AG04450 (cell line): Measurements from ENCODE around the gene FCHO2. TPM values are rescaled to one million over a fixed set of nuclear protein-coding genes. Genes with fewer than 3 reads are reported as not detected.

Experiments
- CTCF ChIA-PET: fragments of 300-600, 350-600 bp; formaldehyde crosslinking; extraction: SDS; loops from one replicate; lab custom pipeline; 2022; ENCODE audit warnings: antibody characterized with exemption, inconsistent platforms; lab: Charles Lee
- POLR2A ChIA-PET: fragments of 350-600 bp; formaldehyde crosslinking; extraction: SDS; loops from one replicate; lab custom pipeline; 2021; ENCODE audit warnings: antibody characterized with exemption, inconsistent platforms; lab: Yijun Ruan, JAX
- DNase-seq: peaks from one replicate; pipeline ENCODE4 v3.0.0-alpha.2; 2011; ENCODE audit warnings: low read depth, low spot score
- H3K27ac ChIP-seq: one replicate; pipeline ENCODE4 v1.5.1; 2012; ENCODE audit warnings: low read depth, low read length, control low read depth
- H3K27me3 ChIP-seq: one replicate; pipeline ENCODE4 v1.6.0; 2012; ENCODE audit warnings: low read length; ENCODE audit not compliant: control insufficient read depth, insufficient read depth
- H3K4me3 ChIP-seq: 2 replicates; pipeline ENCODE4 v1.5.1; 2011; ENCODE audit warnings: mild to moderate bottlenecking, low read depth, low read length, control low read depth
- H3K9me3 ChIP-seq: 2 replicates; pipeline ENCODE4 v1.5.1; 2012; ENCODE audit warnings: low read length; ENCODE audit not compliant: control insufficient read depth, insufficient read depth
- CTCF ChIP-seq: IDR thresholded peaks from 2 replicates; pipeline ENCODE4 v1.5.1; 2011; ENCODE audit warnings: low read depth, low read length, control low read depth, inconsistent platforms
- polyA plus RNA-seq: library from polyadenylated mRNA; depleted of rRNA; stranded (reverse); fragments of >200 nt; gene quantifications from 2 replicates; pipeline ENCODE4 v1.2.3, GENCODE V29; 2011

The FCHO2 gene
- polyA plus RNA-seq, 1 experiment = 10.4 TPM

GRCh38 chr5:73100109-73100508 is 144.3 kb downstream of the FCHO2 start:
- POLR2A ChIA-PET = no interaction called here

GRCh38 chr5:73103870-73104299 is 148.0 kb downstream of the FCHO2 start:
- Histone ChIP-seq H3K27ac (no peak overlapping the region), H3K4me3 (no peak overlapping the region), H3K9me3 (no peaks in the 10 kb centered on the region), H3K27me3 (no peaks in the 10 kb centered on the region)
- POLR2A ChIA-PET = no interaction called here
- TF ChIP-seq CTCF = no peak
- DNase-seq = no peak
- CTCF ChIA-PET = interaction anchor here (2.8 kb wide), 1 partner anchor 98 kb away, joined by 16 read pairs; no protein-coding TSS in a partner anchor

More at GRCh38 chr5:73100109-73100508, 144.3 kb downstream of the FCHO2 start:
- H3K27me3 ChIP-seq = no peaks in the 10 kb centered on the region
- no peak overlapping the region for H3K4me3 ChIP-seq
- DNase-seq = no peak
- peaks cover 7% of the 10 kb centered on the region; the same call in 1 of the 2 replicates for H3K9me3 ChIP-seq
- H3K27ac ChIP-seq = no peak overlapping the region
- no peak for TF ChIP-seq CTCF
- CTCF ChIA-PET = no interaction called here

GRCh38 chr5:73104326-73104725 is 148.5 kb downstream of the FCHO2 start:
- ChIA-PET CTCF (interaction anchor here (0.9 to 2.8 kb wide), 2 partner anchors 97 to 112 kb away, joined by 3 to 16 read pairs; no protein-coding TSS in a partner anchor), POLR2A (no interaction called here)
- Histone ChIP-seq H3K9me3 (no peaks in the 10 kb centered on the region), H3K4me3 (no peak overlapping the region), H3K27ac (no peak overlapping the region), H3K27me3 (no peaks in the 10 kb centered on the region)
- DNase-seq = no peak
- no peak for TF ChIP-seq CTCF

- no peaks in the 10 kb centered on the region for H3K9me3 ChIP-seq
- H3K4me3 ChIP-seq = no peak overlapping the region
- H3K27me3 ChIP-seq = no peaks in the 10 kb centered on the region
- H3K27ac ChIP-seq = no peak overlapping the region
- CTCF ChIA-PET = no interaction called here
- no peak for TF ChIP-seq CTCF
- DNase-seq = no peak
- POLR2A ChIA-PET = no interaction called here
Observed at GRCh38 chr5:73106335-73106734, 150.5 kb downstream of the FCHO2 start.

GRCh38 chr5:73110190-73110589 is 154.3 kb downstream of the FCHO2 start:
- CTCF ChIA-PET = interaction anchor here (0.9 to 2.2 kb wide), 3 partner anchors 26 to 106 kb away, joined by 3 to 10 read pairs (median 5); no protein-coding TSS in a partner anchor
- Histone ChIP-seq H3K27me3 (no peaks in the 10 kb centered on the region), H3K4me3 (no peak overlapping the region), H3K9me3 (peaks cover 6% of the 10 kb centered on the region; the same call in 1 of the 2 replicates), H3K27ac (no peak overlapping the region)
- DNase-seq = no peak
- TF ChIP-seq CTCF = no peak
- POLR2A ChIA-PET = no interaction called here
